GM19240 (cell line): ENCODE results near the gene SOX8.

Experiments used
- DNase-seq: peaks from one replicate; pipeline ENCODE4 v3.0.0; 2011; ENCODE audit warnings: low spot score; ENCODE audit not compliant: insufficient read length

SOX8 gene

GRCh38 chr16:986411-986810 is 4.8 kb downstream of the SOX8 start:
- no peak for DNase-seq

GRCh38 chr16:986925-987582 is 5.5 kb downstream of the SOX8 start:
- no peak for DNase-seq

- no peak for DNase-seq
These were observed 6.3 kb downstream of the SOX8 start for GRCh38 chr16:987906-988305.

- DNase-seq = no peak
These were observed 7.1 kb downstream of the SOX8 start for GRCh38 chr16:988471-989353.

GRCh38 chr16:989354-989814 is 7.8 kb downstream of the SOX8 start:
- DNase-seq = no peak

GRCh38 chr16:990516-991291 is 9.1 kb downstream of the SOX8 start:
- no peak for DNase-seq

- DNase-seq = no peak
These were observed 9.8 kb downstream of the SOX8 start for GRCh38 chr16:991345-991744.

- no peak for DNase-seq
These were observed 10.2 kb downstream of the SOX8 start for GRCh38 chr16:991773-992172.

- no peak for DNase-seq
These were observed 12.2 kb downstream of the SOX8 start for GRCh38 chr16:993731-994130.

GRCh38 chr16:995087-995486 is 13.5 kb downstream of the SOX8 start:
- DNase-seq = no peak

GRCh38 chr16:995783-996182 is 14.2 kb downstream of the SOX8 start:
- DNase-seq = no peak

- no peak for DNase-seq
These were observed 15.1 kb downstream of the SOX8 start for GRCh38 chr16:996681-997080.

- no peak for DNase-seq
These were observed 16.0 kb downstream of the SOX8 start for GRCh38 chr16:997440-998051.

- no peak for DNase-seq
These were observed 16.6 kb downstream of the SOX8 start for GRCh38 chr16:998211-998610.

- DNase-seq = no peak
These were observed 17.0 kb downstream of the SOX8 start for GRCh38 chr16:998615-999014.

- DNase-seq = no peak
These were observed 18.1 kb downstream of the SOX8 start for GRCh38 chr16:999677-1000076.

- DNase-seq = no peak
These were observed 19.0 kb downstream of the SOX8 start for GRCh38 chr16:1000608-1001007.

GRCh38 chr16:1001096-1001495 is 19.5 kb downstream of the SOX8 start:
- no peak for DNase-seq

- no peak for DNase-seq
These were observed 21.0 kb downstream of the SOX8 start for GRCh38 chr16:1002399-1003166.

GRCh38 chr16:1003391-1004347 is 22.1 kb downstream of the SOX8 start:
- no peak for DNase-seq
